Activated CD4-positive, alpha-beta T cell treated with anti-CD3 and anti-CD28 coated beads, Interleukin-2, amount 50 U/mL, for 24 hours (primary cell): ENCODE data around the gene MREG.

Experiments used
- DNase-seq, 2 donors: peaks; one replicate each; pipeline ENCODE4 v3.0.0-alpha.2; 2020; ENCODE audit warnings: low read depth in 1 of 2, low spot score in 1 of 2

MREG gene

GRCh38 chr2:215898363-215898762 is 115.0 kb downstream of the MREG start:
- DNase-seq, result no peak

- no peak for DNase-seq
Observed at GRCh38 chr2:215896921-215897320, 116.4 kb downstream of the MREG start.

- DNase-seq, result no peak
Observed at GRCh38 chr2:215895330-215895729, 118.0 kb downstream of the MREG start.
